ENCODE results near the gene PODXL2.
"Not testable (repeated sequence)": the region's sequence is repeated elsewhere in the genome, so short reads cannot be mapped to it uniquely, and the experiment has no call there.

The PODXL2 gene

GRCh38 chr3:127630811-127631714, 2.1 kb downstream of the PODXL2 start:
- no peak for DNase-seq

GRCh38 chr3:127632035-127632820, 3.2 kb downstream of the PODXL2 start:
- no peak for DNase-seq

GRCh38 chr3:127634653-127635052, 5.7 kb downstream of the PODXL2 start:
- no peak for DNase-seq

GRCh38 chr3:127637546-127637945, 8.6 kb downstream of the PODXL2 start:
- no peak for DNase-seq

GRCh38 chr3:127637971-127638370, 9.0 kb downstream of the PODXL2 start:
- no peak for DNase-seq

- DNase-seq, result no peak
Observed at GRCh38 chr3:127639173-127640041, 10.4 kb downstream of the PODXL2 start.

GRCh38 chr3:127640042-127640355, 11.0 kb downstream of the PODXL2 start:
- DNase-seq, result no peak

GRCh38 chr3:127644641-127645370, 15.8 kb downstream of the PODXL2 start:
- DNase-seq, result no peak

GRCh38 chr3:127645371-127646015, 16.5 kb downstream of the PODXL2 start:
- DNase-seq, result no peak

GRCh38 chr3:127646501-127647046, 17.6 kb downstream of the PODXL2 start:
- DNase-seq, result no peak

- DNase-seq, result no peak
Observed at GRCh38 chr3:127647166-127647844, 18.3 kb downstream of the PODXL2 start.

- no peak for DNase-seq
Observed at GRCh38 chr3:127647845-127648204, 18.8 kb downstream of the PODXL2 start.

- no peak for DNase-seq
Observed at GRCh38 chr3:127650236-127650635, 21.3 kb downstream of the PODXL2 start.

GRCh38 chr3:127651516-127652172, 22.7 kb downstream of the PODXL2 start:
- DNase-seq, result no peak

GRCh38 chr3:127652246-127652995, 23.4 kb downstream of the PODXL2 start:
- no peak for DNase-seq

- no peak for DNase-seq
Observed at GRCh38 chr3:127654374-127654773, 25.4 kb downstream of the PODXL2 start.

- DNase-seq, result not testable (repeated sequence)
Observed at GRCh38 chr3:127654993-127655392, 26.0 kb downstream of the PODXL2 start.

- no peak for DNase-seq
Observed at GRCh38 chr3:127655641-127656040, 26.7 kb downstream of the PODXL2 start.

GRCh38 chr3:127656906-127657305, 27.9 kb downstream of the PODXL2 start:
- no peak for DNase-seq

GRCh38 chr3:127658234-127658633, 29.2 kb downstream of the PODXL2 start:
- DNase-seq, result no peak
